ENCODE results near the gene PRM3. TPM values are rescaled to one million over a fixed set of nuclear protein-coding genes. Genes with fewer than 3 reads are reported as not detected.

The PRM3 gene
- total RNA-seq, 1 experiment from 2014 or later = not detected

- DNase-seq = peak; percentile 54
Observed at GRCh38 chr16:11240636-11241473, 32.6 kb downstream of the PRM3 start.

More at GRCh38 chr16:11240636-11241473, 32.6 kb downstream of the PRM3 start:
- Histone ChIP-seq H3K4ac (ENCODE audit: low read depth, low read length) (no peak overlapping the region), H3K27ac (ENCODE audit: insufficient read length, low read depth, low read length) (no peak overlapping the region), H3K23me2 (ENCODE audit: insufficient read length, low read depth, low read length, poor library complexity, severe bottlenecking) (no peaks in the 10 kb centered on the region), H2BK5ac (ENCODE audit: insufficient read length, low read length) (no peak overlapping the region), H3K18ac (ENCODE audit: insufficient read length, low read depth, low read length) (no peak overlapping the region), H3K79me2 (ENCODE audit: insufficient read depth, low read length) (no peaks in the 10 kb centered on the region), H3K14ac (ENCODE audit: insufficient read depth, low read length) (no peak overlapping the region), H3K79me1 (ENCODE audit: insufficient read depth, low read depth, low read length, poor library complexity, severe bottlenecking) (no peaks in the 10 kb centered on the region), H3K9ac (ENCODE audit: extremely low read depth, insufficient read length, low read length) (no peak overlapping the region), H3K9me3 (ENCODE audit: control insufficient read depth, low read depth, low read length) (no peaks in the 10 kb centered on the region), H4K20me1 (ENCODE audit: control insufficient read depth, insufficient read depth, insufficient read length) (no peaks in the 10 kb centered on the region), H2AK5ac (ENCODE audit: insufficient read length, low read length) (no peak overlapping the region), H4K5ac (ENCODE audit: insufficient read length, low read depth, low read length) (no peak overlapping the region), H2BK120ac (ENCODE audit: low read depth, low read length, poor library complexity, severe bottlenecking) (no peak overlapping the region), H3K27me3 (ENCODE audit: insufficient read depth, low read length) (no peaks in the 10 kb centered on the region), H3K4me2 (ENCODE audit: insufficient read depth, insufficient read length, low read length) (no peak overlapping the region), H3K56ac (ENCODE audit: insufficient read length, low read depth, low read length) (no peak overlapping the region), H3T11ph (ENCODE audit: low read length) (no peak overlapping the region), H4K91ac (ENCODE audit: insufficient read length, low read depth, low read length) (no peak overlapping the region), H2BK20ac (ENCODE audit: low read depth, low read length, poor library complexity, severe bottlenecking) (no peak overlapping the region), H3K23ac (ENCODE audit: insufficient read length, low read depth, low read length) (no peak overlapping the region), H2BK15ac (ENCODE audit: low read depth, low read length) (no peak overlapping the region), H3K4me1 (ENCODE audit: insufficient read depth, low read length) (no peaks in the 10 kb centered on the region), H4K8ac (replicated peaks; ENCODE audit: insufficient read length, low read depth, low read length) (no peak overlapping the region), H2AFZ (ENCODE audit: low read length) (no peak overlapping the region), H2BK12ac (ENCODE audit: insufficient read length, low read depth, low read length) (no peak overlapping the region)
- Mint-ChIP-seq H3K4me1 (peaks cover 4 to 5% of the 10 kb centered on the region in 2 experiments; a peak in 2 of 4 replicates), H3K27me3 (ENCODE audit: low read depth) (peaks cover 1% of the 10 kb centered on the region; the same call in 1 of the 2 replicates), H3K27ac (peak overlapping the region in 1 of 3 experiments; percentile 55; a peak in 4 of 7 replicates), H3K4me3 (no peak overlapping the region; a peak in 1 of 5 replicates), H3K9me3 (no peaks in the 10 kb centered on the region), H3K36me3 (ENCODE audit: insufficient read depth in 1 of 3, low read depth in 3 of 3) (no peaks in the 10 kb centered on the region)
- no peak for TF ChIP-seq CTCF (conservative IDR thresholded peaks at IDR 0.05)
- WGBS (ENCODE audit: extremely low coverage, insufficient read length, low lambda C conversion rate) = no CpG with 5 or more reads among the region's 10 CpGs

Data from H9 (cell line).